Glutamatergic neuron (in vitro differentiated cells): ENCODE measurements around the gene ZC3H12A. TPM values are rescaled to one million over a fixed set of nuclear protein-coding genes. Genes with fewer than 3 reads are reported as not detected.

Experiments
- DNase-seq: peaks from one replicate; pipeline ENCODE4 v3.0.0; 2022
- H3K27ac Mint-ChIP-seq: one replicate; pipeline ENCODE4 v1.8.0; 2020; ENCODE audit warnings: mild to moderate bottlenecking, mixed read lengths, inconsistent platforms; ENCODE audit not compliant: unreplicated experiment
- H3K27me3 Mint-ChIP-seq: one replicate; pipeline ENCODE4 v1.8.0; 2020; ENCODE audit warnings: mild to moderate bottlenecking, moderate library complexity, mixed read lengths, inconsistent platforms; ENCODE audit not compliant: unreplicated experiment
- H3K36me3 Mint-ChIP-seq: one replicate; pipeline ENCODE4 v1.8.0; 2020; ENCODE audit warnings: mild to moderate bottlenecking, mixed read lengths, inconsistent platforms; ENCODE audit not compliant: unreplicated experiment
- H3K4me1 Mint-ChIP-seq: one replicate; pipeline ENCODE4 v1.8.0; 2020; ENCODE audit warnings: mild to moderate bottlenecking, low read depth, mixed read lengths, inconsistent platforms; ENCODE audit not compliant: unreplicated experiment
- H3K4me3 Mint-ChIP-seq: one replicate; pipeline ENCODE4 v1.8.0; 2020; ENCODE audit warnings: mild to moderate bottlenecking, mixed read lengths, inconsistent platforms; ENCODE audit not compliant: unreplicated experiment
- H3K9me3 Mint-ChIP-seq: one replicate; pipeline ENCODE4 v1.8.0; 2020; ENCODE audit warnings: mild to moderate bottlenecking, moderate library complexity, mixed read lengths, inconsistent platforms; ENCODE audit not compliant: unreplicated experiment
- total RNA-seq: library from RNA; stranded (reverse); fragmentation: NEBNext Ultra II Directional; extraction: Animal tissue kit (Norgen Biotek cat#: 25700); gene quantifications from one replicate; pipeline ENCODE4 v1.2.1, GENCODE V29; 2021; ENCODE audit not compliant: unreplicated experiment
- TF ChIP-seq, protein P1 (sequence below): fragments of 200-600 bp; sonication (generic); IDR thresholded peaks from one replicate; pipeline ENCODE4 v1.5.0; 2021; ENCODE audit not compliant: partially characterized antibody, unreplicated experiment

Gene ZC3H12A
- total RNA-seq, 1 donor from 2014 or later = 1.3 TPM

DNA sequence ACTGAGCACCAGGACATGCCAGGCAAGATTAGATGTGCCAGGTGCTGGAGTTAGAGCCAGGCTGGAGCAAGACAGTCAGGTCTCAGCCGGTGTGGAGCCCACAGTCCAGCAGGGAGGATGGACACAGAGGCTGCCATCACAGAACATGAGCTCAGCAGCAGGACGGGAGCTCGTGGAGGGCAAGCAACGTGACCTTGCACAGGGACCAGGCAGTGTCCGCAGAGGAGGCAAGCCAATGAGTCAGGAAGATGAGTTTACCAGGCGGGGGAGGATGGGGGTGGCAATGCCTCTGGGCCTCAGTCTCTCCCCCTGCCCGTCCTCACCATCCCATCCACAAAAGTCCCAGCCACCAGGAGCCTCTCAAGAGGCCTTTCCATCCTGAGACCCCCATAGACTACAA, 20.7 kb upstream of the ZC3H12A start:
- H3K27ac Mint-ChIP-seq = no peak overlapping the region
- no peaks in the 10 kb centered on the region for H3K36me3 Mint-ChIP-seq
- no peak overlapping the region for H3K4me3 Mint-ChIP-seq
- TF ChIP-seq, protein P1, sequence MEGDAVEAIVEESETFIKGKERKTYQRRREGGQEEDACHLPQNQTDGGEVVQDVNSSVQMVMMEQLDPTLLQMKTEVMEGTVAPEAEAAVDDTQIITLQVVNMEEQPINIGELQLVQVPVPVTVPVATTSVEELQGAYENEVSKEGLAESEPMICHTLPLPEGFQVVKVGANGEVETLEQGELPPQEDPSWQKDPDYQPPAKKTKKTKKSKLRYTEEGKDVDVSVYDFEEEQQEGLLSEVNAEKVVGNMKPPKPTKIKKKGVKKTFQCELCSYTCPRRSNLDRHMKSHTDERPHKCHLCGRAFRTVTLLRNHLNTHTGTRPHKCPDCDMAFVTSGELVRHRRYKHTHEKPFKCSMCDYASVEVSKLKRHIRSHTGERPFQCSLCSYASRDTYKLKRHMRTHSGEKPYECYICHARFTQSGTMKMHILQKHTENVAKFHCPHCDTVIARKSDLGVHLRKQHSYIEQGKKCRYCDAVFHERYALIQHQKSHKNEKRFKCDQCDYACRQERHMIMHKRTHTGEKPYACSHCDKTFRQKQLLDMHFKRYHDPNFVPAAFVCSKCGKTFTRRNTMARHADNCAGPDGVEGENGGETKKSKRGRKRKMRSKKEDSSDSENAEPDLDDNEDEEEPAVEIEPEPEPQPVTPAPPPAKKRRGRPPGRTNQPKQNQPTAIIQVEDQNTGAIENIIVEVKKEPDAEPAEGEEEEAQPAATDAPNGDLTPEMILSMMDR = no peak
- H3K9me3 Mint-ChIP-seq = peaks cover 1% of the 10 kb centered on the region
- peaks cover 2% of the 10 kb centered on the region for H3K27me3 Mint-ChIP-seq
- H3K4me1 Mint-ChIP-seq = no peaks in the 10 kb centered on the region
- DNase-seq = no peak

DNA sequence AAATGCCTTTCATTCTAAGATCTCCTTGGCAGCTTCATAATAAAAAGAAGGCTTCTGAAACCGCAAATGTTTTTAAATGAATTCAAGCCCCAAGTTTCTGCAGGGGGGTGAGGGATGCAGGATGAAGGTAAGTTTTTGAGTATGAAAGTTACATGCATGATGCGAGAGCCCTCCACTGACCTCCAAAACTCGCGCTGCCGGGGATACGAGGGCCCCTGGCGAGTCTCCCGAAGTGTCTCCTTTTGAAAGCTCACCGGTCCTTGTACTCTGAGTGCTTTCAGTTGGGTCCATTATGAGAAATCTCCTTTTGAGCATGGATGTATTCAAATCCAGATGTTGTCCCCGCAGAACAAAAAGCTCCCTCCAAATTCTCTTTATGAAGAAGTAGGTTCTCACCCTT, 18.9 kb upstream of the ZC3H12A start:
- peaks cover 2% of the 10 kb centered on the region for H3K27me3 Mint-ChIP-seq
- H3K9me3 Mint-ChIP-seq = peaks cover 1% of the 10 kb centered on the region
- no peak overlapping the region for H3K4me3 Mint-ChIP-seq
- no peak overlapping the region for H3K27ac Mint-ChIP-seq
- TF ChIP-seq, protein P1 = no peak
- DNase-seq = no peak
- H3K36me3 Mint-ChIP-seq = no peaks in the 10 kb centered on the region
- no peaks in the 10 kb centered on the region for H3K4me1 Mint-ChIP-seq

- TF ChIP-seq, protein P1 = no peak
- H3K27me3 Mint-ChIP-seq = peaks cover 2% of the 10 kb centered on the region
- no peak for DNase-seq
- no peak overlapping the region for H3K27ac Mint-ChIP-seq
- H3K9me3 Mint-ChIP-seq = peaks cover 1% of the 10 kb centered on the region
- no peak overlapping the region for H3K4me3 Mint-ChIP-seq
- H3K4me1 Mint-ChIP-seq = no peaks in the 10 kb centered on the region
- H3K36me3 Mint-ChIP-seq = no peaks in the 10 kb centered on the region
These were observed 17.8 kb upstream of the ZC3H12A start for GRCh38 chr1:37456614-37457013.

DNA sequence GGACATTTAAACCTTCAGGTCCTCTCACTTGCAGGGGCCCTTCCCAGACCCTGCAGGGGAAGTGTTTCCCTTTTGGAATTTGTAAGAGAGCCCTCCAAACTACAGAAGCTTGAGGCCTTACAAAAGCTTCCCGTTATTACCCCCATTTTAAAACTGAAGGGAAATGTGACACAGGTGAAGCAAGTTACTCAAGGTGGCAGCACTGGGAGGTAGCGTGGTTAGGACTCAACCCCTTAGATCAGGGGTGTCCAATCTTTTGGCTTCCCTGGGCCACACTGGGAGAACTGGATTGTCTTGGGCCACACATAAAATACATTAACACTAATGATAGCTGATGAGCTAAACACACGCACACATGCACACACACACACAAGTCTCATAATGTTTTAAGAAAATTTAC, 15.8 kb upstream of the ZC3H12A start:
- Mint-ChIP-seq H3K36me3 (no peaks in the 10 kb centered on the region), H3K27ac (no peak overlapping the region), H3K27me3 (peaks cover 2% of the 10 kb centered on the region), H3K4me1 (no peaks in the 10 kb centered on the region), H3K4me3 (no peak overlapping the region), H3K9me3 (peaks cover 1% of the 10 kb centered on the region)
- TF ChIP-seq, protein P1 = no peak
- DNase-seq = no peak

DNA sequence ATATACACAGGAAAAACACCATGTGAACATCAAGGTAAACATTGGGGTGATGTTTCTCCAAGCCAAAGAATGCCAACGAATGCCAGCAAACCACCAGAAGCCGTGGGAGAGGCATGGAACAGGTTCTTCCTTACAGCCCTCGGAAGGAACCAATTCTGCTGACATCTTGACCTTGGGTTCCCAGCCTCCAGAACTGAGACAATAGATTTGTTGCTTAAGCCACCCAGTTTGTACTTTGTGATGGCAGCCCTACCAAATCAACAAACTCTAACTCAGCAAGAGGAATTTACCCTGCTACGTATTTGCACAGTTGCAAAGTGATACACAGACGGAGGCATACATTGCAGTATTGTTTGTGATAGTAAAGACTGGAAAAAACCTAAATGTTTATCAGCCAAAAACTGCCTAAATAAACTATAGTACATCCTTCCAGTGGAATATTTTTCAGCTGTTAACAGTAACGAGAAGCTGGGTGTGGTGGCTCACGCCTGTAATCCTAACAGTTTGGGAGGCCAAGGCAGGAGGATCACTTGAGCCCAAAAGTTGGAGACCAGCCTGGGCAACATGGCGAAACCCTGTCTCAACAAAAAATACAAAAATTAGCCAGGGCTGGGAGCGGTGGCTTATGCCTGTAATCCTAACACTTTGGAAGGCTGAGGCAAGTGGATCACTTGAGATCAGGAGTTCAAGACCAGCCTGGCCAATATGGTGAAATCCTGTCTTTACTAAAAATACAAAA, 12.5 kb upstream of the ZC3H12A start:
- H3K27me3 Mint-ChIP-seq = peaks cover 2% of the 10 kb centered on the region
- no peak overlapping the region for H3K4me3 Mint-ChIP-seq
- H3K9me3 Mint-ChIP-seq = peaks cover 1% of the 10 kb centered on the region
- no peaks in the 10 kb centered on the region for H3K4me1 Mint-ChIP-seq
- H3K27ac Mint-ChIP-seq = no peak overlapping the region
- DNase-seq = no peak
- H3K36me3 Mint-ChIP-seq = no peaks in the 10 kb centered on the region
- TF ChIP-seq, protein P1 = no peak
